Caco-2 (cell line): ENCODE measurements around the gene USP32. TPM values are rescaled to one million over a fixed set of nuclear protein-coding genes. Genes with fewer than 3 reads are reported as not detected.

Source experiments
- BruUV-seq: library from RNA; stranded (reverse); fragments of 400-500 nt; replicated peaks from 2 replicates; lab custom pipeline; 2021; lab: Mats Ljungman, UMichigan
- CTCF ChIA-PET: fragments of 300-600 bp; sonication (Branson Sonifier 250); formaldehyde crosslinking; loops from one replicate; lab custom pipeline; 2022; ENCODE audit warnings: antibody characterized with exemption; lab: Charles Lee
- POLR2A ChIA-PET: fragments of 300-600 bp; sonication (Branson Sonifier 250); formaldehyde crosslinking; loops from one replicate; lab custom pipeline; 2022; ENCODE audit warnings: antibody characterized with exemption; lab: Charles Lee
- DNase-seq, 2 experiments: peaks; one replicate each; pipeline versions ENCODE4 v3.0.0 to v3.0.0-alpha.2; 2020 to 2022
- H3K27me3 ChIP-seq: replicated peaks from 2 replicates; pipeline ENCODE4 v1.6.0; 2011; ENCODE audit warnings: low read length; ENCODE audit not compliant: control insufficient read depth, insufficient read depth
- H3K36me3 ChIP-seq: 2 replicates; pipeline ENCODE4 v1.5.1; 2011; ENCODE audit warnings: low read length; ENCODE audit not compliant: control insufficient read depth, insufficient read depth
- H3K4me1 ChIP-seq: fragments of 250-450 bp; sonication (Bioruptor Pico); 2 replicates; pipeline ENCODE4 v1.5.1; 2020; ENCODE audit warnings: mild to moderate bottlenecking
- H3K4me3 ChIP-seq: 2 replicates; pipeline ENCODE4 v1.5.1; 2011; ENCODE audit warnings: low read depth, mild to moderate bottlenecking, control low read depth, low read length
- H3K9me3 ChIP-seq: fragments of 250-450 bp; sonication (Bioruptor Pico); 2 replicates; pipeline ENCODE4 v1.5.1; 2020; ENCODE audit warnings: mild to moderate bottlenecking, moderate library complexity
- H3K27ac Mint-ChIP-seq: one replicate; pipeline ENCODE4 v1.8.0; 2022; ENCODE audit warnings: mixed read lengths; ENCODE audit not compliant: unreplicated experiment
- H3K27me3 Mint-ChIP-seq: one replicate; pipeline ENCODE4 v1.8.0; 2022; ENCODE audit warnings: mixed read lengths; ENCODE audit not compliant: insufficient read depth, unreplicated experiment
- H3K36me3 Mint-ChIP-seq: one replicate; pipeline ENCODE4 v1.8.0; 2022; ENCODE audit warnings: mild to moderate bottlenecking, mixed read lengths; ENCODE audit not compliant: insufficient read depth, unreplicated experiment
- H3K4me1 Mint-ChIP-seq: one replicate; pipeline ENCODE4 v1.8.0; 2022; ENCODE audit warnings: low read depth, mixed read lengths; ENCODE audit not compliant: unreplicated experiment
- H3K4me3 Mint-ChIP-seq: one replicate; pipeline ENCODE4 v1.8.0; 2022; ENCODE audit warnings: mild to moderate bottlenecking, moderate library complexity, mixed read lengths; ENCODE audit not compliant: unreplicated experiment
- H3K9me3 Mint-ChIP-seq: one replicate; pipeline ENCODE4 v1.8.0; 2022; ENCODE audit warnings: mixed read lengths; ENCODE audit not compliant: unreplicated experiment
- intact Hi-C: fragments of 100-400 bp; cut with micrococcal nuclease; formaldehyde crosslinking; loops from one replicate; pipeline ENCODE4 v1.10.0; 2022; ENCODE audit not compliant: unreplicated experiment
- total RNA-seq: library from RNA; stranded (reverse); gene quantifications from 2 replicates; pipeline ENCODE4 v1.2.3, GENCODE V29; 2022
- TF ChIP-seq, protein P1 (sequence below), 2 experiments: fragments of 200-600 bp in 1 of 2; IDR thresholded peaks; 1 replicate in 1 of 2; 2 replicates in 1 of 2; pipeline versions ENCODE4 v1.5.1 to v1.8.0; 2011 to 2022; ENCODE audit warnings: antibody characterized with exemption in 1 of 2, control low read depth in 1 of 2, inconsistent platforms in 1 of 2, low read depth in 1 of 2, low read length in 1 of 2, mild to moderate bottlenecking in 1 of 2, moderate library complexity in 1 of 2; ENCODE audit not compliant: insufficient read depth in 1 of 2, severe bottlenecking in 1 of 2, unreplicated experiment in 1 of 2

The USP32 gene
- total RNA-seq, 1 experiment from 2014 or later: 53.3 TPM

DNA sequence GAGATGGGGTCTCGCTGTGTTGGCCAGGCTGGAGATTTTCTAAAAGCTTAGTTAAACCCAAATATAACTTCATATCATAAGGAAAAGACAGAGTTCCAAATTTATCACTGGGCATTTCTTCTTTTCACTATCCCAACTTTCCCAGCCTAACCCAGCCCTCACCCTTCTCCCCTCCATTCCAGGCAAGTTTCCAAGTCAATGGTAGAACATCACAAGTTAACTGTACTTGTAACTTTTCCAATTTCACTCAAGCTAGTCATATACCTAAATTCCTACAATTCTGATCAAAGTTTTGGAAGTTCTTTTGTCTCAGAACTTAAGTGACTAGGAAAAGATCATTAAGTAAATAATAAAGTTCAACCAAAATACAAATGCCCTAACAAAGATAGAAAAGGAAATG is 61.2 kb downstream of the USP32 start:
- POLR2A ChIA-PET: no interaction called here
- no peaks in the 10 kb centered on the region for H3K27me3 ChIP-seq
- H3K27ac Mint-ChIP-seq: no peak overlapping the region

GRCh38 chr17:60328679-60329078 is 63.3 kb downstream of the USP32 start:
- Mint-ChIP-seq H3K4me3 (no peak overlapping the region), H3K4me1 (no peaks in the 10 kb centered on the region), H3K27ac (no peak overlapping the region), H3K36me3 (peaks cover 24% of the 10 kb centered on the region), H3K9me3 (no peaks in the 10 kb centered on the region), H3K27me3 (no peaks in the 10 kb centered on the region)
- ChIA-PET CTCF (no interaction called here), POLR2A (no interaction called here)
- peaks cover 11% of the 10 kb centered on the region; the same call in 1 of the 2 replicates for H3K4me1 ChIP-seq
- TF ChIP-seq, protein P1, sequence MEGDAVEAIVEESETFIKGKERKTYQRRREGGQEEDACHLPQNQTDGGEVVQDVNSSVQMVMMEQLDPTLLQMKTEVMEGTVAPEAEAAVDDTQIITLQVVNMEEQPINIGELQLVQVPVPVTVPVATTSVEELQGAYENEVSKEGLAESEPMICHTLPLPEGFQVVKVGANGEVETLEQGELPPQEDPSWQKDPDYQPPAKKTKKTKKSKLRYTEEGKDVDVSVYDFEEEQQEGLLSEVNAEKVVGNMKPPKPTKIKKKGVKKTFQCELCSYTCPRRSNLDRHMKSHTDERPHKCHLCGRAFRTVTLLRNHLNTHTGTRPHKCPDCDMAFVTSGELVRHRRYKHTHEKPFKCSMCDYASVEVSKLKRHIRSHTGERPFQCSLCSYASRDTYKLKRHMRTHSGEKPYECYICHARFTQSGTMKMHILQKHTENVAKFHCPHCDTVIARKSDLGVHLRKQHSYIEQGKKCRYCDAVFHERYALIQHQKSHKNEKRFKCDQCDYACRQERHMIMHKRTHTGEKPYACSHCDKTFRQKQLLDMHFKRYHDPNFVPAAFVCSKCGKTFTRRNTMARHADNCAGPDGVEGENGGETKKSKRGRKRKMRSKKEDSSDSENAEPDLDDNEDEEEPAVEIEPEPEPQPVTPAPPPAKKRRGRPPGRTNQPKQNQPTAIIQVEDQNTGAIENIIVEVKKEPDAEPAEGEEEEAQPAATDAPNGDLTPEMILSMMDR (IDR thresholded peaks at IDR 0.05; ENCODE audit: insufficient read depth in 1 of 2, low read depth in 1 of 2, low read length in 1 of 2, severe bottlenecking in 1 of 2, unreplicated experiment in 1 of 2): no peak
- H3K4me3 ChIP-seq: no peak overlapping the region
- H3K36me3 ChIP-seq: no peaks in the 10 kb centered on the region
- H3K27me3 ChIP-seq: no peaks in the 10 kb centered on the region
- H3K9me3 ChIP-seq: no peaks in the 10 kb centered on the region
- no TSS peak for BruUV-seq
- DNase-seq: no peak
- intact Hi-C loops: loop anchor here (10.0 kb wide), 1 partner anchor 66 kb away; the partner anchor contains the start of gene USP32

More for the DNA sequence above, 61.2 kb downstream of the USP32 start:
- Histone ChIP-seq H3K36me3 (no peaks in the 10 kb centered on the region), H3K4me1 (peaks cover 7% of the 10 kb centered on the region; the same call in 1 of the 2 replicates), H3K4me3 (no peak overlapping the region), H3K9me3 (no peaks in the 10 kb centered on the region)
- DNase-seq: no peak
- H3K4me3 Mint-ChIP-seq: no peak overlapping the region
- no TSS peak for BruUV-seq
- intact Hi-C loops: no loop called here
- CTCF ChIA-PET: no interaction called here
- TF ChIP-seq, protein P1 (IDR thresholded peaks at IDR 0.05; ENCODE audit: insufficient read depth in 1 of 2, low read depth in 1 of 2, low read length in 1 of 2, severe bottlenecking in 1 of 2, unreplicated experiment in 1 of 2): no peak
- H3K9me3 Mint-ChIP-seq: no peaks in the 10 kb centered on the region
- no peaks in the 10 kb centered on the region for H3K4me1 Mint-ChIP-seq
- H3K27me3 Mint-ChIP-seq: no peaks in the 10 kb centered on the region
- peaks cover 24% of the 10 kb centered on the region for H3K36me3 Mint-ChIP-seq

GRCh38 chr17:60327901-60328273 is 64.0 kb downstream of the USP32 start:
- Mint-ChIP-seq H3K27me3 (no peaks in the 10 kb centered on the region), H3K4me3 (no peak overlapping the region), H3K9me3 (no peaks in the 10 kb centered on the region), H3K36me3 (peaks cover 24% of the 10 kb centered on the region), H3K27ac (no peak overlapping the region), H3K4me1 (no peaks in the 10 kb centered on the region)
- intact Hi-C loops: loop anchor here (10.0 kb wide), 1 partner anchor 67 kb away; the partner anchor contains the start of gene USP32
- ChIA-PET CTCF (no interaction called here), POLR2A (no interaction called here)
- H3K9me3 ChIP-seq: no peaks in the 10 kb centered on the region
- BruUV-seq: no TSS peak
- TF ChIP-seq, protein P1 (IDR thresholded peaks at IDR 0.05; ENCODE audit: insufficient read depth in 1 of 2, low read depth in 1 of 2, low read length in 1 of 2, severe bottlenecking in 1 of 2, unreplicated experiment in 1 of 2): no peak
- H3K36me3 ChIP-seq: no peaks in the 10 kb centered on the region
- no peaks in the 10 kb centered on the region for H3K27me3 ChIP-seq
- H3K4me3 ChIP-seq: no peak overlapping the region
- H3K4me1 ChIP-seq: peaks cover 11% of the 10 kb centered on the region; the same call in 1 of the 2 replicates
- no peak for DNase-seq
